A549 (cell line): Measurements from ENCODE around the gene GMPR2. TPM values are rescaled to one million over a fixed set of nuclear protein-coding genes. Genes with fewer than 3 reads are reported as not detected.

ENCODE experiments used
- ATAC-seq, 2 experiments: fragments of 200-7000 bp in 1 of 2; fragments of >200 bp in 1 of 2; cut with Nextera tagmentation in 1 of 2; cut with Tn5 transposase in 1 of 2; 3 replicates each; pipeline versions ENCODE4 v1.8.0 to v1.9.1; 2018 to 2020; ENCODE audit warnings: mild to moderate bottlenecking in 1 of 2, moderate library complexity in 1 of 2
- CTCF ChIA-PET: fragments of 300-600 bp; sonication (Branson Sonifier 250); formaldehyde crosslinking; extraction: SDS; loops from one replicate; lab custom pipeline; 2021; ENCODE audit warnings: antibody characterized with exemption, inconsistent platforms; lab: Yijun Ruan, JAX
- POLR2A ChIA-PET: fragments of 350-600 bp; formaldehyde crosslinking; extraction: SDS; loops from one replicate; lab custom pipeline; 2021; ENCODE audit warnings: antibody characterized with exemption, inconsistent platforms; lab: Yijun Ruan, JAX
- DNase-seq, 2 experiments: peaks; one replicate each; pipeline versions ENCODE4 v3.0.0 to v3.0.0-alpha.2; 2011 to 2016; ENCODE audit warnings: low read depth in 1 of 2, low spot score in 1 of 2
- FAIRE-seq: peaks from 2 replicates; lab custom pipeline; 2011; peaks lifted over from hg19 to GRCh38; lab: Jason Lieb, UNC
- H3K27ac ChIP-seq, 2 experiments: fragments of >200 bp; sonication (Bioruptor Twin); formaldehyde crosslinking; 3 replicates each; pipeline ENCODE4 v1.5.1; 2016 to 2017
- H3K4me1 ChIP-seq: fragments of >200 bp; sonication (Bioruptor Twin); formaldehyde crosslinking; 3 replicates; pipeline ENCODE4 v1.6.1; 2016
- H3K4me2 ChIP-seq: fragments of >200 bp; sonication (Bioruptor Twin); formaldehyde crosslinking; 3 replicates; pipeline ENCODE4 v1.6.1; 2016
- H3K4me3 ChIP-seq: fragments of >200 bp; sonication (Bioruptor Twin); formaldehyde crosslinking; 3 replicates; pipeline ENCODE4 v1.5.1; 2016
- H3K9me3 ChIP-seq: fragments of >200 bp; sonication (Bioruptor Twin); formaldehyde crosslinking; 3 replicates; pipeline ENCODE4 v1.6.1; 2016
- BHLHE40 ChIP-seq: IDR thresholded peaks from 2 replicates; pipeline ENCODE4 v1.6.1; 2012; ENCODE audit warnings: low read depth, low read length, inconsistent platforms
- E2F6 ChIP-seq: IDR thresholded peaks from 2 replicates; pipeline ENCODE4 v1.6.1; 2012; ENCODE audit warnings: low read depth, borderline replicate concordance
- EHF ChIP-seq: fragments of 250-450 bp; sonication (Bioruptor Pico); IDR thresholded peaks from 2 replicates; pipeline ENCODE4 v1.5.0; 2020; ENCODE audit warnings: mild to moderate bottlenecking
- ESRRA ChIP-seq: fragments of 150-350 bp; IDR thresholded peaks from 2 replicates; pipeline ENCODE4 v1.6.1; 2014; ENCODE audit warnings: mild to moderate bottlenecking, low read length, borderline replicate concordance
- FOXS1 ChIP-seq: fragments of 250-450 bp; sonication (Bioruptor Pico); IDR thresholded peaks from 2 replicates; pipeline ENCODE4 v1.5.0; 2020; ENCODE audit warnings: mild to moderate bottlenecking, moderate library complexity
- GATA3 ChIP-seq: IDR thresholded peaks from 2 replicates; pipeline ENCODE4 v1.6.1; 2012; ENCODE audit warnings: borderline replicate concordance
- HOXA7 ChIP-seq: fragments of 250-450 bp; sonication (Bioruptor Pico); IDR thresholded peaks from 2 replicates; pipeline ENCODE4 v1.5.0; 2020; ENCODE audit warnings: mild to moderate bottlenecking, moderate library complexity
- HOXB13 ChIP-seq: fragments of 250-450 bp; sonication (Bioruptor Pico); IDR thresholded peaks from 2 replicates; pipeline ENCODE4 v1.5.0; 2020; ENCODE audit warnings: low read depth, mild to moderate bottlenecking, moderate library complexity
- HOXB5 ChIP-seq: fragments of 250-450 bp; sonication (Bioruptor Pico); IDR thresholded peaks from 2 replicates; pipeline ENCODE4 v1.5.0; 2020; ENCODE audit warnings: mild to moderate bottlenecking, moderate library complexity
- JUNB ChIP-seq: fragments of >200 bp; sonication (Bioruptor Twin); formaldehyde crosslinking; IDR thresholded peaks from 2 replicates; pipeline ENCODE4 v1.6.1; 2016
- KDM1A ChIP-seq: fragments of 200-600 bp; sonication (generic); IDR thresholded peaks from 2 replicates; pipeline ENCODE4 v1.6.1; 2016; ENCODE audit warnings: low read depth, mild to moderate bottlenecking
- POLR2A ChIP-seq: IDR thresholded peaks from 2 replicates; pipeline ENCODE4 v1.6.1; 2012; ENCODE audit warnings: mild to moderate bottlenecking, low read length
- REST ChIP-seq: fragments of 200-600 bp; sonication (generic); IDR thresholded peaks from 2 replicates; pipeline ENCODE4 v1.6.1; 2016; ENCODE audit warnings: antibody characterized with exemption, mild to moderate bottlenecking, moderate library complexity
- RNF2 ChIP-seq: fragments of 200-600 bp; sonication (generic); IDR thresholded peaks from 2 replicates; pipeline ENCODE4 v1.6.1; 2016; ENCODE audit warnings: low read depth, mild to moderate bottlenecking, antibody characterized with exemption, moderate library complexity, borderline replicate concordance
- TP53 ChIP-seq: fragments of 250-450 bp; sonication (Bioruptor Pico); IDR thresholded peaks from 2 replicates; pipeline ENCODE4 v1.5.0; 2021; ENCODE audit warnings: mild to moderate bottlenecking, moderate library complexity
- ZFP36 ChIP-seq: fragments of 450-650 bp; IDR thresholded peaks from 2 replicates; pipeline ENCODE4 v1.6.1; 2014; ENCODE audit warnings: borderline replicate concordance; ENCODE audit not compliant: partially characterized antibody
- ZSCAN20 ChIP-seq: fragments of 250-450 bp; sonication (Bioruptor Pico); IDR thresholded peaks from 2 replicates; pipeline ENCODE4 v1.8.0; 2022; ENCODE audit warnings: mild to moderate bottlenecking, moderate library complexity
- WGBS: methylation state at CpG from one replicate; pipeline ENCODE4 v1.1.6; 2017; ENCODE audit errors: missing lambda C conversion rate; 5-methylcytosine and 5-hydroxymethylcytosine counted together
- polyA plus RNA-seq, 4 experiments: library from polyadenylated mRNA; depleted of rRNA in 3 of 4; stranded (reverse); fragments of >200 nt; fragmentation: RNase III in 1 of 4; extraction: RNeasy Plus Mini Kit Qiagen cat#74134 plus additional on column Dnase treatment in 1 of 4; gene quantifications; 2 replicates in 3 of 4; 3 replicates in 1 of 4; pipeline ENCODE4 v1.2.3, GENCODE V29; 2011 to 2017
- TF ChIP-seq, protein P1 (sequence below): fragments of 250-450 bp; sonication (Bioruptor Pico); IDR thresholded peaks from 2 replicates; pipeline ENCODE4 v1.5.0; 2021; ENCODE audit warnings: mild to moderate bottlenecking, moderate library complexity, borderline replicate concordance
- TF ChIP-seq, protein P2 (sequence below): IDR thresholded peaks from 2 replicates; pipeline ENCODE4 v1.6.1; 2012

Gene GMPR2
- polyA plus RNA-seq, 2 of the 4 experiments (the other 2 are of a cell fraction) = 70.0 to 91.7 TPM

- no peak for TF ChIP-seq REST
- TF ChIP-seq, protein P1, sequence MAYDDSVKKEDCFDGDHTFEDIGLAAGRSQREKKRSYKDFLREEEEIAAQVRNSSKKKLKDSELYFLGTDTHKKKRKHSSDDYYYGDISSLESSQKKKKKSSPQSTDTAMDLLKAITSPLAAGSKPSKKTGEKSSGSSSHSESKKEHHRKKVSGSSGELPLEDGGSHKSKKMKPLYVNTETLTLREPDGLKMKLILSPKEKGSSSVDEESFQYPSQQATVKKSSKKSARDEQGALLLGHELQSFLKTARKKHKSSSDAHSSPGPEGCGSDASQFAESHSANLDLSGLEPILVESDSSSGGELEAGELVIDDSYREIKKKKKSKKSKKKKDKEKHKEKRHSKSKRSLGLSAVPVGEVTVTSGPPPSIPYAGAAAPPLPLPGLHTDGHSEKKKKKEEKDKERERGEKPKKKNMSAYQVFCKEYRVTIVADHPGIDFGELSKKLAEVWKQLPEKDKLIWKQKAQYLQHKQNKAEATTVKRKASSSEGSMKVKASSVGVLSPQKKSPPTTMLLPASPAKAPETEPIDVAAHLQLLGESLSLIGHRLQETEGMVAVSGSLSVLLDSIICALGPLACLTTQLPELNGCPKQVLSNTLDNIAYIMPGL (CRISPR knock-in tag) = no peak
- TF ChIP-seq GATA3 = no peak
- no peak for TF ChIP-seq POLR2A
- no peak for TF ChIP-seq E2F6
These were observed 14.7 kb downstream of the GMPR2 start (continued) for GRCh38 chr14:24247422-24247821.

DNA sequence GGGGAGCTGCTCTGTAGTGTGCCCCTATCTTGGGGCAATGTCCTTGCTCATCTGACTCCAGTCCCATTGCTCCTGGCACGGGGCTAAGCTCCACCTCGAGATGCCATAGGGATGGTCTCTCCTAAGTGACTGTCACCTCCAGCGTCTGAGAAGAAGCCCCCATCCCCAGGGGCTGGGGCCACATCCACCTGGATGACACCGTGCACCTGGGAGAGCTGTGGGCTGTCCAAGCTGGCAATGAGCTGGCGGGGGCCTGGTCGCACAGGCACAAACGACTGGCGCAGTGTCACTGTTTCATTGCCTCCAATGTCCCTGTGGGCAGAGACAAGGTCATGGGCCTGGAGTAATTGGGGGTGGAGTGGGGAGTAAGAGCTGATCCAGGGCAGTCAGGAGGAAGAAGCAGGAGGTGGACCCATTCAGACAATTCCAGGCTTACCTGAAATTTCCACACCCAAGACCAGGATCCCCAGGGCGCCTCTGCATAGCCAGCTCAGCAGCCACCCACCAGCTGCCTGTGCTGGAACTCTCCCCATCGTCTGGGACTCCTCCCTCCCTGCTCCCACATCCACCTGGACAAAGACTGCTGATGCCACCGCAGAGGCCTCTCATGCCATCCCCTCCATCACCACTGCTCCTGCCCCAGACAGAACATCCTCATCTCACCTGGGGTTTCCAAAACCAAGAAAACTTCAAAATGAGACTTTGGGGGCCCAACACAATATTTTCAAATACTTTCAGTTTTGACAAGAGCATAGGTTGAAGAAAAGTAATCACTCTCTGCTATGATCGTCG lies 16.7 kb downstream of the GMPR2 start:
- ChIA-PET CTCF (interaction anchor here (1.2 to 21.7 kb wide), 2 partner anchors 52 to 188 kb away, joined by 4 to 601 read pairs; partner anchors contain the start of genes CIDEB, DHRS1, LTB4R and LTB4R2), POLR2A (interaction anchor here (1.3 kb wide), 1 partner anchor 22 kb away, joined by 4 read pairs; the partner anchor contains the start of gene RABGGTA)
- no peak overlapping the region for H3K27ac ChIP-seq
- no peaks in the 10 kb centered on the region for H3K9me3 ChIP-seq
- no peak for ATAC-seq
- no peak overlapping the region for H3K4me2 ChIP-seq
- TF ChIP-seq RNF2 = no peak
- TF ChIP-seq HOXB5 = no peak
- no peak for TF ChIP-seq KDM1A
- TF ChIP-seq ESRRA = no peak
- TF ChIP-seq TP53 (CRISPR knock-in tag) = no peak
- TF ChIP-seq HOXA7 = no peak
- TF ChIP-seq, protein P1 (CRISPR knock-in tag) = no peak
- TF ChIP-seq EHF = no peak
- TF ChIP-seq, protein P2, sequence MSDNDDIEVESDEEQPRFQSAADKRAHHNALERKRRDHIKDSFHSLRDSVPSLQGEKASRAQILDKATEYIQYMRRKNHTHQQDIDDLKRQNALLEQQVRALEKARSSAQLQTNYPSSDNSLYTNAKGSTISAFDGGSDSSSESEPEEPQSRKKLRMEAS = no peak
- no peak for TF ChIP-seq JUNB
- TF ChIP-seq ZSCAN20 = no peak
- TF ChIP-seq ZFP36 = no peak
- no peak for TF ChIP-seq HOXB13 (CRISPR knock-in tag)
- TF ChIP-seq FOXS1 (CRISPR knock-in tag) = no peak
- no peak for TF ChIP-seq BHLHE40
- no peak for FAIRE-seq
- 63% methylated on average over 9 of the region's 13 CpGs for WGBS
- DNase-seq = no peak
- H3K4me3 ChIP-seq = no peak overlapping the region
- peaks cover 5% of the 10 kb centered on the region; the same call in 1 of the 3 replicates for H3K4me1 ChIP-seq
